Esophagus squamous epithelium (tissue), 5 donors: ENCODE results near the gene LIMS2. TPM values are rescaled to one million over a fixed set of nuclear protein-coding genes. Genes with fewer than 3 reads are reported as not detected.
A peak's percentile ranks its signal among the peaks of the same experiment; 100 is the strongest.

Experiments used
- DNase-seq: peaks from one replicate; lab custom pipeline; 2025; lab: John Stamatoyannopoulos, UW
- H3K27ac ChIP-seq, 4 donors: fragments of 200-600 bp; sonication (generic); one replicate each; pipeline ENCODE4 v1.5.1; 2016 to 2019; ENCODE audit warnings: mild to moderate bottlenecking in 1 of 4
- H3K27me3 ChIP-seq, 4 donors: fragments of 200-600 bp; sonication (generic); 1 replicate in 3 of 4; 2 replicates in 1 of 4; pipeline versions ENCODE4 v1.5.1 to v1.6.0; 2017 to 2021; ENCODE audit warnings: antibody characterized with exemption in 1 of 4
- H3K36me3 ChIP-seq, 3 donors: fragments of 200-600 bp; sonication (generic); one replicate each; pipeline ENCODE4 v1.5.1; 2016 to 2019
- H3K4me1 ChIP-seq, 3 donors: fragments of 200-600 bp; sonication (generic); one replicate each; pipeline ENCODE4 v1.5.1; 2017 to 2019
- H3K4me3 ChIP-seq, 4 donors: fragments of 200-600 bp; sonication (generic); 1 replicate in 3 of 4; 2 replicates in 1 of 4; pipeline ENCODE4 v1.5.1; 2016 to 2019; ENCODE audit warnings: mild to moderate bottlenecking in 2 of 4, moderate library complexity in 1 of 4
- H3K9me3 ChIP-seq, 3 donors: fragments of 200-600 bp; sonication (generic); one replicate each; pipeline ENCODE4 v1.5.1; 2016 to 2019
- CTCF ChIP-seq, 6 experiments: fragments of 450-650 bp in 4 of 6; fragments of 200-600 bp in 2 of 6; sonication (generic) in 2 of 6; IDR thresholded peaks; one replicate each; pipeline ENCODE4 v1.5.1; 2016 to 2019; ENCODE audit warnings: antibody characterized with exemption in 6 of 6, mild to moderate bottlenecking in 4 of 6, moderate library complexity in 4 of 6
- POLR2A ChIP-seq, 4 donors: fragments of 450-650 bp; IDR thresholded peaks; one replicate each; pipeline ENCODE4 v1.6.1; 2017; ENCODE audit warnings: antibody characterized with exemption in 4 of 4, mild to moderate bottlenecking in 4 of 4, moderate library complexity in 3 of 4
- WGBS, 2 donors: methylation state at CpG; one replicate each; pipeline ENCODE4 v1.1.5; 2018; 5-methylcytosine and 5-hydroxymethylcytosine counted together
- intact Hi-C: fragments of 100-400 bp; cut with DNase I; formaldehyde crosslinking; loops from one replicate; pipeline ENCODE4 v1.15.0; 2022
- total RNA-seq, 4 donors: library from RNA; depleted of rRNA; stranded (reverse); fragments of >200 nt; gene quantifications; one replicate each; pipeline ENCODE4 v1.1.0, GENCODE V29; 2016
- donor health status: DM: yes; HTN: yes; CAD: no.

LIMS2 gene
- total RNA-seq, 4 donors from 2014 or later: 2.4 to 29.6 (median 5.9) TPM

- peak overlapping the region in 3 of 4 donors; percentile 9 to 31 (median 27) for H3K27ac ChIP-seq
- H3K36me3 ChIP-seq: peaks cover 20 to 45% (median 21%) of the 10 kb centered on the region in 3 donors
- 54 to 67% methylated on average over 5 of the region's 5 CpGs for WGBS, 2 donors
- H3K4me1 ChIP-seq: peaks cover 10 to 66% (median 35%) of the 10 kb centered on the region in 3 donors
- no peaks in the 10 kb centered on the region for H3K27me3 ChIP-seq
- intact Hi-C loops: no loop called here
- no peaks in the 10 kb centered on the region for H3K9me3 ChIP-seq
- H3K4me3 ChIP-seq: no peak overlapping the region
- TF ChIP-seq POLR2A (IDR thresholded peaks at IDR 0.05) (no peak), CTCF (IDR thresholded peaks at IDR 0.05) (no peak)
- DNase-seq: no peak
Observed at GRCh38 chr2:127704641-127705390, 29.5 kb upstream of the LIMS2 start.

- WGBS, 2 donors: 86 to 97% methylated on average over 3 to 5 of the region's 5 CpGs
- Histone ChIP-seq H3K27me3 (no peaks in the 10 kb centered on the region), H3K9me3 (no peaks in the 10 kb centered on the region), H3K4me3 (no peak overlapping the region), H3K36me3 (peaks cover 6 to 30% (median 7%) of the 10 kb centered on the region in 3 donors), H3K4me1 (peaks cover 10 to 59% (median 31%) of the 10 kb centered on the region in 3 donors), H3K27ac (no peak overlapping the region)
- TF ChIP-seq POLR2A (IDR thresholded peaks at IDR 0.05) (no peak), CTCF (IDR thresholded peaks at IDR 0.05) (no peak)
- DNase-seq: no peak
- intact Hi-C loops: no loop called here
Observed at GRCh38 chr2:127703282-127703681, 28.0 kb upstream of the LIMS2 start.

GRCh38 chr2:127702395-127703009 lies 27.2 kb upstream of the LIMS2 start:
- peak overlapping the region; percentile 89 to 99 (median 97) for H3K27ac ChIP-seq
- intact Hi-C loops: no loop called here
- no peaks in the 10 kb centered on the region for H3K27me3 ChIP-seq
- WGBS, 2 donors: 62 to 65% methylated on average over 18 to 19 of the region's 19 CpGs
- TF ChIP-seq CTCF (IDR thresholded peaks at IDR 0.05) (peak in 1 of 6 experiments; percentile 9), POLR2A (IDR thresholded peaks at IDR 0.05) (no peak)
- peak overlapping the region; percentile 65 to 94 (median 80) for H3K4me3 ChIP-seq
- H3K9me3 ChIP-seq: no peaks in the 10 kb centered on the region
- H3K4me1 ChIP-seq: peaks cover 10 to 51% (median 26%) of the 10 kb centered on the region in 3 donors
- H3K36me3 ChIP-seq: peaks cover 0 to 22% (median 3%) of the 10 kb centered on the region in 3 donors
- no peak for DNase-seq

GRCh38 chr2:127701651-127702394 lies 26.5 kb upstream of the LIMS2 start:
- 2% methylated on average over 7 of the region's 108 CpGs; no CpG with 5 or more reads in 1 of the 2 donors for WGBS, 2 donors
- H3K36me3 ChIP-seq: peaks cover 0 to 18% (median 0%) of the 10 kb centered on the region in 3 donors
- no peaks in the 10 kb centered on the region for H3K9me3 ChIP-seq
- H3K27me3 ChIP-seq: no peaks in the 10 kb centered on the region
- intact Hi-C loops: no loop called here
- TF ChIP-seq POLR2A (IDR thresholded peaks at IDR 0.05) (peak in 2 of 4 donors; percentile 43 to 48), CTCF (IDR thresholded peaks at IDR 0.05) (peak in 5 of 6 experiments; percentile 13 to 53 (median 46))
- peak overlapping the region; percentile 65 to 94 (median 80) for H3K4me3 ChIP-seq
- peak; percentile 24 for DNase-seq
- H3K27ac ChIP-seq: peak overlapping the region; percentile 89 to 99 (median 97)
- peaks cover 10 to 49% (median 26%) of the 10 kb centered on the region in 3 donors for H3K4me1 ChIP-seq
